K562 (cell line): Measurements from ENCODE around the gene LCLAT1. TPM values are rescaled to one million over a fixed set of nuclear protein-coding genes. Genes with fewer than 3 reads are reported as not detected.
A peak's percentile ranks its signal among the peaks of the same experiment; 100 is the strongest.

Source experiments
- ARID2 ChIP-seq: fragments of 450-650 bp; IDR thresholded peaks from 2 replicates; pipeline ENCODE4 v1.6.1; 2017; ENCODE audit warnings: antibody characterized with exemption, mild to moderate bottlenecking
- ARNT ChIP-seq, 2 experiments: fragments of 450-650 bp; IDR thresholded peaks; 2 replicates each; pipeline ENCODE4 v1.6.1; 2016; ENCODE audit warnings: mild to moderate bottlenecking in 1 of 2
- ATF7 ChIP-seq: fragments of 450-650 bp; IDR thresholded peaks from 2 replicates; pipeline ENCODE4 v1.7.1; 2014; ENCODE audit warnings: mild to moderate bottlenecking, moderate library complexity
- CHD2 ChIP-seq: IDR thresholded peaks from 2 replicates; pipeline ENCODE4 v1.6.1; 2011; ENCODE audit warnings: low read depth, low read length
- CSDE1 ChIP-seq, 2 experiments: fragments of 450-650 bp; IDR thresholded peaks; 2 replicates each; pipeline ENCODE4 v1.6.1; 2016; ENCODE audit warnings: mild to moderate bottlenecking in 1 of 2
- CTBP1 ChIP-seq: fragments of 450-650 bp; IDR thresholded peaks from 2 replicates; pipeline ENCODE4 v1.6.1; 2016; ENCODE audit warnings: borderline replicate concordance
- FOXJ2 ChIP-seq: fragments of 200-800 bp; sonication (Bioruptor generic); IDR thresholded peaks from 2 replicates; pipeline ENCODE4 v1.6.1; 2016; ENCODE audit warnings: missing genetic modification characterization, missing compliant biosample characterization
- KDM5B ChIP-seq: fragments of 200-600 bp; sonication (generic); IDR thresholded peaks from 2 replicates; pipeline ENCODE4 v1.6.1; 2012; ENCODE audit warnings: low read depth, mild to moderate bottlenecking, moderate library complexity, low read length, control low read depth, inconsistent platforms; ENCODE audit not compliant: insufficient replicate concordance
- NCOR1 ChIP-seq: fragments of 450-650 bp; IDR thresholded peaks from 2 replicates; pipeline ENCODE4 v1.6.1; 2016; ENCODE audit warnings: mild to moderate bottlenecking, moderate library complexity
- NFATC3 ChIP-seq: fragments of 450-650 bp; IDR thresholded peaks from 2 replicates; pipeline ENCODE4 v1.6.1; 2017; ENCODE audit warnings: mild to moderate bottlenecking
- NFXL1 ChIP-seq: fragments of 450-650 bp; formaldehyde crosslinking; IDR thresholded peaks from 2 replicates; pipeline ENCODE4 v1.4.0; 2021; ENCODE audit warnings: mild to moderate bottlenecking
- POLR3A ChIP-seq: IDR thresholded peaks from 2 replicates; pipeline ENCODE4 v1.6.1; 2011; ENCODE audit warnings: borderline replicate concordance, mild to moderate bottlenecking, moderate library complexity; ENCODE audit not compliant: insufficient read length, insufficient read depth; ENCODE audit errors: extremely low read depth
- SOX6 ChIP-seq: fragments of 450-650 bp; IDR thresholded peaks from 2 replicates; pipeline ENCODE4 v1.6.1; 2014; ENCODE audit warnings: mild to moderate bottlenecking
- TAL1 ChIP-seq: fragments of 450-650 bp; IDR thresholded peaks from 2 replicates; pipeline ENCODE4 v1.6.1; 2016; ENCODE audit warnings: mild to moderate bottlenecking
- TARDBP ChIP-seq: fragments of 450-650 bp; IDR thresholded peaks from 2 replicates; pipeline ENCODE4 v1.6.1; 2016
- TCF7L2 ChIP-seq: fragments of 150-350 bp; IDR thresholded peaks from 2 replicates; pipeline ENCODE4 v1.6.1; 2016; ENCODE audit warnings: low read depth, mild to moderate bottlenecking, low read length, moderate library complexity
- ZNF354B ChIP-seq: fragments of 250-450 bp; sonication (Bioruptor Pico); IDR thresholded peaks from 2 replicates; pipeline ENCODE4 v1.4.0; 2020
- polyA plus RNA-seq, 8 experiments: library from polyadenylated mRNA; depleted of rRNA in 4 of 8; stranded (reverse) in 5 of 8; unstranded in 3 of 8; fragments of >200 nt; fragmentation: Nextera tagmentation in 2 of 8; fragmentation: Illumina TruSeq in 1 of 8; extraction: Ambion mirVana in 2 of 8; extraction: Trizol in 1 of 8; gene quantifications; 2 replicates each; pipeline versions ENCODE4 v1.2.1 to v1.2.3, GENCODE V29; 2011 to 2014; ENCODE audit warnings: inconsistent platforms in 1 of 8, missing spikeins in 1 of 8
- total RNA-seq, 7 experiments: library from RNA; depleted of rRNA in 6 of 7; stranded (reverse); fragments of >200 nt in 6 of 7; fragmentation: Illumina TruSeq in 2 of 7; extraction: Trizol in 2 of 7; gene quantifications; 2 replicates each; pipeline versions ENCODE4 v1.2.1 to v1.2.3, GENCODE V29; 2011 to 2021; ENCODE audit warnings: low replicate concordance in 1 of 7
- TF ChIP-seq, protein P1 (sequence below), 3 experiments: fragments of 200-800 bp in 1 of 3; fragments of 250-450 bp in 1 of 3; fragments of 450-650 bp in 1 of 3; sonication (Bioruptor Pico) in 1 of 3; sonication (Bioruptor generic) in 1 of 3; formaldehyde crosslinking in 1 of 3; IDR thresholded peaks; 2 replicates each; pipeline versions ENCODE4 v1.6.1 to v1.8.0; 2016 to 2022; ENCODE audit warnings: mild to moderate bottlenecking in 2 of 3, missing genetic modification characterization in 2 of 3, missing compliant biosample characterization in 1 of 3, moderate library complexity in 1 of 3
- TF ChIP-seq, protein P2 (sequence below): fragments of 450-650 bp; IDR thresholded peaks from 2 replicates; pipeline ENCODE4 v1.6.1; 2016; ENCODE audit warnings: mild to moderate bottlenecking
- TF ChIP-seq, protein P3 (sequence below): IDR thresholded peaks from 2 replicates; pipeline ENCODE4 v1.6.1; 2016; ENCODE audit warnings: missing genetic modification characterization, missing compliant biosample characterization
- TF ChIP-seq, protein P4 (sequence below), 2 experiments: fragments of 250-450 bp in 1 of 2; fragments of 450-650 bp in 1 of 2; sonication (Bioruptor Pico) in 1 of 2; IDR thresholded peaks; 2 replicates each; pipeline versions ENCODE4 v1.6.1 to v1.8.0; 2016 to 2021; ENCODE audit warnings: mild to moderate bottlenecking in 2 of 2, moderate library complexity in 2 of 2, missing compliant biosample characterization in 1 of 2, missing genetic modification characterization in 1 of 2

Gene LCLAT1
- total and polyA plus RNA-seq, 9 of the 15 experiments (the other 6 are each of a cell fraction or from before 2014, with no cell fraction given) = 8.9 to 63.3 (median 25.4) TPM

DNA sequence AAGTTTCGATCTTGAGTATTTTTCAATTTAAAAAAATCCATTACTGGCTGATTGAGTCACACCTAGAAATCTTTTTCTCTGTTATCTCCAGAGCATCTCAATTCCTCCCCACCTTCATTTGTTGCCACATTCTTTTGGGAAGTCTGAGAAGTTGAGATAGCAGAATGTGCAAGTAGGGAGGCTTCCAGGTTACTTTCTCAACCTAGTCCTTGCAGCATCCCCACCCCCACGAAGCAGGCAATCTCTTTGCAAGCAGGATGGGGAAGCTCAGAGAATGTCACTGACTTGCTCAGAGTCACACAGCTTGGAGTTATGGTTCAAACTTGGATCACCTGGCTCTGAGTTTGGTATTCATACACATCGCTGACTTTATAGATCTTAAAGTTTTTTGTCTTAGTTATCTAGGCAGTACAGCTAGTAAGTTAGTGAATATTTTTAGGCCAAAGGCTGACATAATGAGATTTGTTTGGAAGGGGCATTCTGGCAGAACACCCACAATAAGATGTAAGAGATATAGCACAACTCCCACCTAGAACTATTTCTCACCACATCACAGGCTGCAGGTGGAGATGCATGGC is 25.9 kb upstream of the LCLAT1 start (continued):
- TF ChIP-seq, protein P1, sequence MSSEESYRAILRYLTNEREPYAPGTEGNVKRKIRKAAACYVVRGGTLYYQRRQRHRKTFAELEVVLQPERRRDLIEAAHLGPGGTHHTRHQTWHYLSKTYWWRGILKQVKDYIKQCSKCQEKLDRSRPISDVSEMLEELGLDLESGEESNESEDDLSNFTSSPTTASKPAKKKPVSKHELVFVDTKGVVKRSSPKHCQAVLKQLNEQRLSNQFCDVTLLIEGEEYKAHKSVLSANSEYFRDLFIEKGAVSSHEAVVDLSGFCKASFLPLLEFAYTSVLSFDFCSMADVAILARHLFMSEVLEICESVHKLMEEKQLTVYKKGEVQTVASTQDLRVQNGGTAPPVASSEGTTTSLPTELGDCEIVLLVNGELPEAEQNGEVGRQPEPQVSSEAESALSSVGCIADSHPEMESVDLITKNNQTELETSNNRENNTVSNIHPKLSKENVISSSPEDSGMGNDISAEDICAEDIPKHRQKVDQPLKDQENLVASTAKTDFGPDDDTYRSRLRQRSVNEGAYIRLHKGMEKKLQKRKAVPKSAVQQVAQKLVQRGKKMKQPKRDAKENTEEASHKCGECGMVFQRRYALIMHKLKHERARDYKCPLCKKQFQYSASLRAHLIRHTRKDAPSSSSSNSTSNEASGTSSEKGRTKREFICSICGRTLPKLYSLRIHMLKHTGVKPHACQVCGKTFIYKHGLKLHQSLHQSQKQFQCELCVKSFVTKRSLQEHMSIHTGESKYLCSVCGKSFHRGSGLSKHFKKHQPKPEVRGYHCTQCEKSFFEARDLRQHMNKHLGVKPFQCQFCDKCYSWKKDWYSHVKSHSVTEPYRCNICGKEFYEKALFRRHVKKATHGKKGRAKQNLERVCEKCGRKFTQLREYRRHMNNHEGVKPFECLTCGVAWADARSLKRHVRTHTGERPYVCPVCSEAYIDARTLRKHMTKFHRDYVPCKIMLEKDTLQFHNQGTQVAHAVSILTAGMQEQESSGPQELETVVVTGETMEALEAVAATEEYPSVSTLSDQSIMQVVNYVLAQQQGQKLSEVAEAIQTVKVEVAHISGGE (CRISPR knock-in tag; IDR thresholded peaks at IDR 0.05) = no peak
- no peak for TF ChIP-seq NFXL1 (CRISPR knock-in tag)
- TF ChIP-seq KDM5B = no peak
- no peak for TF ChIP-seq TCF7L2
- no peak for TF ChIP-seq NFATC3
- TF ChIP-seq, protein P2, sequence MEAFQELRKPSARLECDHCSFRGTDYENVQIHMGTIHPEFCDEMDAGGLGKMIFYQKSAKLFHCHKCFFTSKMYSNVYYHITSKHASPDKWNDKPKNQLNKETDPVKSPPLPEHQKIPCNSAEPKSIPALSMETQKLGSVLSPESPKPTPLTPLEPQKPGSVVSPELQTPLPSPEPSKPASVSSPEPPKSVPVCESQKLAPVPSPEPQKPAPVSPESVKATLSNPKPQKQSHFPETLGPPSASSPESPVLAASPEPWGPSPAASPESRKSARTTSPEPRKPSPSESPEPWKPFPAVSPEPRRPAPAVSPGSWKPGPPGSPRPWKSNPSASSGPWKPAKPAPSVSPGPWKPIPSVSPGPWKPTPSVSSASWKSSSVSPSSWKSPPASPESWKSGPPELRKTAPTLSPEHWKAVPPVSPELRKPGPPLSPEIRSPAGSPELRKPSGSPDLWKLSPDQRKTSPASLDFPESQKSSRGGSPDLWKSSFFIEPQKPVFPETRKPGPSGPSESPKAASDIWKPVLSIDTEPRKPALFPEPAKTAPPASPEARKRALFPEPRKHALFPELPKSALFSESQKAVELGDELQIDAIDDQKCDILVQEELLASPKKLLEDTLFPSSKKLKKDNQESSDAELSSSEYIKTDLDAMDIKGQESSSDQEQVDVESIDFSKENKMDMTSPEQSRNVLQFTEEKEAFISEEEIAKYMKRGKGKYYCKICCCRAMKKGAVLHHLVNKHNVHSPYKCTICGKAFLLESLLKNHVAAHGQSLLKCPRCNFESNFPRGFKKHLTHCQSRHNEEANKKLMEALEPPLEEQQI = no peak
- no peak for TF ChIP-seq TARDBP
- peak; percentile 71 for TF ChIP-seq TAL1
- TF ChIP-seq, protein P3, sequence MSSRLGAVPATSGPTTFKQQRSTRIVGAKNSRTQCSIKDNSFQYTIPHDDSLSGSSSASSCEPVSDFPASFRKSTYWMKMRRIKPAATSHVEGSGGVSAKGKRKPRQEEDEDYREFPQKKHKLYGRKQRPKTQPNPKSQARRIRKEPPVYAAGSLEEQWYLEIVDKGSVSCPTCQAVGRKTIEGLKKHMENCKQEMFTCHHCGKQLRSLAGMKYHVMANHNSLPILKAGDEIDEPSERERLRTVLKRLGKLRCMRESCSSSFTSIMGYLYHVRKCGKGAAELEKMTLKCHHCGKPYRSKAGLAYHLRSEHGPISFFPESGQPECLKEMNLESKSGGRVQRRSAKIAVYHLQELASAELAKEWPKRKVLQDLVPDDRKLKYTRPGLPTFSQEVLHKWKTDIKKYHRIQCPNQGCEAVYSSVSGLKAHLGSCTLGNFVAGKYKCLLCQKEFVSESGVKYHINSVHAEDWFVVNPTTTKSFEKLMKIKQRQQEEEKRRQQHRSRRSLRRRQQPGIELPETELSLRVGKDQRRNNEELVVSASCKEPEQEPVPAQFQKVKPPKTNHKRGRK (tag) = no peak
- peak; percentile 93 for TF ChIP-seq CTBP1
- TF ChIP-seq POLR3A = no peak
- no peak for TF ChIP-seq CSDE1 (IDR thresholded peaks at IDR 0.05)
- TF ChIP-seq ARNT (IDR thresholded peaks at IDR 0.05) = no peak
- no peak for TF ChIP-seq ARID2
- no peak for TF ChIP-seq CHD2
- 0 out of 2 replicates have a peak, but pooled peaks have one; percentile 20 for TF ChIP-seq ATF7
- TF ChIP-seq, protein P4, sequence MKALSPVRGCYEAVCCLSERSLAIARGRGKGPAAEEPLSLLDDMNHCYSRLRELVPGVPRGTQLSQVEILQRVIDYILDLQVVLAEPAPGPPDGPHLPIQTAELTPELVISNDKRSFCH (CRISPR knock-in tag; IDR thresholded peaks at IDR 0.05) = no peak
- TF ChIP-seq, protein P4 (tag; IDR thresholded peaks at IDR 0.05) = no peak
- no peak for TF ChIP-seq FOXJ2
- peak; percentile 91 for TF ChIP-seq SOX6
- peak; percentile 13; the same call in 1 of the 2 replicates for TF ChIP-seq NCOR1
- TF ChIP-seq ZNF354B (CRISPR knock-in tag) = no peak
